Mucosa of descending colon (tissue), 3 donors: ENCODE results near the gene RAB11FIP4. TPM values are rescaled to one million over a fixed set of nuclear protein-coding genes. Genes with fewer than 3 reads are reported as not detected.
A peak's percentile ranks its signal among the peaks of the same experiment; 100 is the strongest.

ENCODE experiments used
- ATAC-seq: fragments of 200-7000 bp; cut with Tn5 transposase; one replicate; pipeline ENCODE4 v1.9.1; 2020; ENCODE audit warnings: mild to moderate bottlenecking, moderate library complexity
- DNase-seq, 3 donors: peaks; one replicate each; pipeline ENCODE4 v3.0.0-alpha.2; 2020
- H3K36me3 ChIP-seq: fragments of 200-600 bp; one replicate; pipeline ENCODE4 v1.8.0; 2021; ENCODE audit warnings: low read depth, mild to moderate bottlenecking
- H3K4me1 ChIP-seq: fragments of 200-600 bp; one replicate; pipeline ENCODE4 v1.8.0; 2021; ENCODE audit warnings: low read depth, mild to moderate bottlenecking
- H3K4me3 ChIP-seq: fragments of 200-600 bp; one replicate; pipeline ENCODE4 v1.8.0; 2021; ENCODE audit warnings: mild to moderate bottlenecking
- H3K9me3 ChIP-seq: fragments of 200-600 bp; one replicate; pipeline ENCODE4 v1.8.0; 2021; ENCODE audit warnings: mild to moderate bottlenecking
- intact Hi-C, 2 donors: fragments of 100-400 bp; cut with DNase I in 1 of 2; cut with micrococcal nuclease in 1 of 2; formaldehyde crosslinking; loops; one replicate each; pipeline versions ENCODE4 v1.11.0 to v1.11.1; 2022; cut with DNase I, micrococcal nuclease
- total RNA-seq, 3 donors: library from RNA; stranded (reverse); fragmentation: NEBNext Ultra II Directional in 2 of 3; extraction: Animal tissue kit (Norgen Biotek cat#: 25700) in 2 of 3; gene quantifications; one replicate each; pipeline versions ENCODE4 v1.2.1 to v1.2.4, GENCODE V29; 2021 to 2023
- TF ChIP-seq, protein P1 (sequence below): fragments of 200-600 bp; IDR thresholded peaks from one replicate; pipeline ENCODE4 v1.8.0; 2022; ENCODE audit warnings: antibody characterized with exemption, mild to moderate bottlenecking
- donor health status: DM: no; HTN: no; CAD: no; lungs with moderate emphysema.
- donor health status: DM: no; HTN: no; CAD: no.
- donor health status: DM: no; HTN: yes; CAD: no.

The RAB11FIP4 gene
- total RNA-seq, 3 donors from 2014 or later: 24.5 to 49.9 (median 40.7) TPM

DNA sequence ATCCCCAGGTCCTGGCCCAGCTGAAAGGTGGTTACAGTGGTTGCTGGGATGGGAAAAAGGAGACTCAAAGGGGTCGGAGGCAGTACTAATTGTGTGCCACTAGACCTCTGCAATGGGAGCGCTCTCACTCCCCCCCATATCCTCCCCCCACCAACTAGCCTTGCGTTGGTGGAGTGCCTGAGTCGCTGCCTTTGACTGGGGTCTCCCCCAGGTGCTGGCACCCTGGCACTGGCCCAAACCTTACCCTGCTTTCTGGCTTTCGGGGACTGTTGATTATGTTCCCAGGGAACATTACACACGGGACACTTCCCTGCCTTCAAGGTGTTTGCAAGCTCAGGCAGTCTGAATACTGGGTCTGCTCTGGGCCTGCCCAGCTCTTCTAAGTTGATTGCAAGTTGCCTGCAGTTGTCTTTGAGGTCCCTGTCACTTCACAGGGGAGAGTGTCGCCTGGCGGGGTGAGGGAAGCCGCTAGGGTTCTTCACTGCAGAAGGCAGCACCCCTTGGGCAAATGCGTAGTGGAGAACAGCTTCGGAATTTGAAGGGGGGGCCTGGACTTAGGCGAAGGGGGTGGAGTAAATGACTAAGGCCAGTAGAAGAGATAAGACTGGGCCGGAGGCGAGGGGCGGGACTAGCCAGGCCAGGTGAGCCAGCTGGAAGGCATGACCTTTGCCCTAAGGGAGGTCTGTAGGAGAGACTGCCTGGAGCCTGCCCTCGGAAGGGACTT is 98.0 kb downstream of the RAB11FIP4 start:
- intact Hi-C loops: no loop called here
- DNase-seq (peak; percentile 88 to 91 (median 90)), ATAC-seq (peak; percentile 60)
- no peak overlapping the region for H3K4me3 ChIP-seq
- TF ChIP-seq, protein P1, sequence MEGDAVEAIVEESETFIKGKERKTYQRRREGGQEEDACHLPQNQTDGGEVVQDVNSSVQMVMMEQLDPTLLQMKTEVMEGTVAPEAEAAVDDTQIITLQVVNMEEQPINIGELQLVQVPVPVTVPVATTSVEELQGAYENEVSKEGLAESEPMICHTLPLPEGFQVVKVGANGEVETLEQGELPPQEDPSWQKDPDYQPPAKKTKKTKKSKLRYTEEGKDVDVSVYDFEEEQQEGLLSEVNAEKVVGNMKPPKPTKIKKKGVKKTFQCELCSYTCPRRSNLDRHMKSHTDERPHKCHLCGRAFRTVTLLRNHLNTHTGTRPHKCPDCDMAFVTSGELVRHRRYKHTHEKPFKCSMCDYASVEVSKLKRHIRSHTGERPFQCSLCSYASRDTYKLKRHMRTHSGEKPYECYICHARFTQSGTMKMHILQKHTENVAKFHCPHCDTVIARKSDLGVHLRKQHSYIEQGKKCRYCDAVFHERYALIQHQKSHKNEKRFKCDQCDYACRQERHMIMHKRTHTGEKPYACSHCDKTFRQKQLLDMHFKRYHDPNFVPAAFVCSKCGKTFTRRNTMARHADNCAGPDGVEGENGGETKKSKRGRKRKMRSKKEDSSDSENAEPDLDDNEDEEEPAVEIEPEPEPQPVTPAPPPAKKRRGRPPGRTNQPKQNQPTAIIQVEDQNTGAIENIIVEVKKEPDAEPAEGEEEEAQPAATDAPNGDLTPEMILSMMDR: no peak
- no peaks in the 10 kb centered on the region for H3K9me3 ChIP-seq
- H3K36me3 ChIP-seq: no peaks in the 10 kb centered on the region
- H3K4me1 ChIP-seq: peaks cover 47% of the 10 kb centered on the region

DNA sequence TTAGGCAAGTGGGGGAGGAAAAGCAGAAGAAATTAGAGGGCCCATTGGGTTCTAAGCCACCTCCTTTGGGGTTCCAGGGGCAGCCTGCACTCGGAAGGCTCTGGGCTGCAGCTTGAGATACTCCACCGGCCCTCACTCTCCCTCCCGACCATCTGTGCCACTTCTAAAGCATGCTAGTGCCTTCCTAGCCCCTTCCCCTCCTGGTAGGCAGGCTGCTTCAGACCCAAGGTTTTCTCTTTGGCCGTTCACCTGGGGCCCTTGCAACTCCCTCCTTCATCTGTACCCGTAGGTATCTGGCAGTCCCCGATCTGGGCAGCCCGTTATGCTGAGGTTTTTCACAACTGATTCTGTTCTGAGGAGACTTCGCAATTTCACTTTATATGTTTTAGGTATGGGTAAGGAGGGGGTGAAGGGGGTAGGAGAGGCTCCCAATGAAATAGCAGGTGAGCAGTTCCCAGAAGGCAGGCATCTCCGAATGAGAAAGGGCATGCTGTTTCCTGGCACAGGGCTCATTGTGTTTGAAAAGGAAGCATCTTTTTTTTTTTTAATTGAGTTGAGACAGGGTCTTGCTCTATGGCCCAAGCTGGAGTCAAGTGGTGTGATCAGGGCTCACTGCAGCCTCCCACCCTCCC is 98.7 kb downstream of the RAB11FIP4 start:
- no peak for DNase-seq
- H3K4me3 ChIP-seq: no peak overlapping the region
- peaks cover 54% of the 10 kb centered on the region for H3K4me1 ChIP-seq
- H3K36me3 ChIP-seq: no peaks in the 10 kb centered on the region
- TF ChIP-seq, protein P1: no peak
- intact Hi-C loops: no loop called here
- H3K9me3 ChIP-seq: no peaks in the 10 kb centered on the region
- ATAC-seq: no peak

DNA sequence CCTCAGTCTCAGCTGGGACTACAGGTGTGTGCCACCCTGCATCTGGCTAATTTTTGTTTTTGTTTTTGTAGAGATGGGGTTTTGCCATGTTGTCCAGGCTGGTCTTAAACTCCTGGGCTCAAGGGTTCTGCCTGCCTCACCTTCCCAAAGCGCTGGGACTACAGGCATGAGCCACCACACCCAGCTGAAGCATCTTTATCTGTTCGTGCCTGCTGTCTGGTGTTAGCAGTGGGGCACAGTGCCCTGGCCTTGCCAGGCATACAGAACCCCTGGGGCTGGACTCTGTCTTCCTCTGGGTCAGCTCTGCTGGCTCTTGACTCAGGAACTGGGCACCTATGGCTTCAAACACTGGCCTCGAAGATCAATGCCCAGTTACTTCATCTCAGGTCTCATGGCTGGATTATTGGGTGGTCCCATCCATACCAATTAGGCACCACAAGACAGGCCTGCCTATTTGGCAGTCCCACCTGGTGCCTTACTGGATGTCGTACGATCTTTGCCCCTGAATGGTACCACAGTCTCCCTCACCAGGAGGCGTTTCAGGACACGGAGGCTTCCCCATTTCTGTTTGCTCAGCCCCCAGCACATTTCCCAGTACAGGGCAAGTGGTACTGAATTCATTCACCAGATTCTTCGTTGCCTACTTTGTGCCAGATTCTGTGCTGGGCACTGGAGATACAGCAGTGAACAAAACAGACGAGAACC is 99.3 kb downstream of the RAB11FIP4 start:
- Histone ChIP-seq H3K4me1 (peaks cover 59% of the 10 kb centered on the region), H3K9me3 (no peaks in the 10 kb centered on the region), H3K4me3 (no peak overlapping the region), H3K36me3 (no peaks in the 10 kb centered on the region)
- ATAC-seq (no peak), DNase-seq (no peak)
- TF ChIP-seq, protein P1: no peak
- intact Hi-C loops: no loop called here

DNA sequence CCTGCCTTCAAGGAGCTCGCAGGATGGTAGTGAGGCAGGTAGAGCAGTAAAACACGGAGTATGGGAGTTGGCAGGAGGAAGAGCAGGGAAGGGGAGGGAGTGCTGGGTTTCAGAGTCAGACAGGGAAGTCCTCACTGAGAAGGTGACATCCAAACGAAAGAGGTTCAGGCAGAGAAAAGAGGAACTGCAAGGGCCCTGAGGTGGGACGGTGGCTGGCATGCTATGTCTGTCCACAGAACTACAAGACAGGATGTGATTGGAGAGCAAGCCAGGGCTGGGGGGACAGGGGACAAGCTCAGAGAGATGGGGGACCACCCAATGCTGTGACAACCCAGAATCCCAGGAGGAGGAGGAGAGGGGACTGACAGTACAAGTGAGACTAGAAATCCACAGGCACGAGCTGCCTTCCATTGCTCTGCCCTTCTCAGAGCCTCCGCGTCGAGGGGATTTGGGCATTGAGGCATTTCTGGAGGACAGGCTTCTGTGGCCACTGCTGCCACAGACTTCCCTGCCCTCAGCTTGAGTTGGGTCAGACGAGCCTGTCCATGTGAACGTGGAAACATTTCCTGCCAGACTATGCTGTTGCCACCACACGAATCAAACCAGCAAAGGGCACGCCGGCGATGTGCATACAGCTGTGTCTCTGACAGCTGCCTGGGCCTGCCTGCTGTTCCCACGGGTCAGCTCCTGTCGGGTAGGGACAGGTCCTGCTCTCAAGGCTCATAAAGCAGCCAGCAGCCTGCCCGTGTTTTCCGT is 100.1 kb downstream of the RAB11FIP4 start:
- DNase-seq (peak in 2 of 3 donors; percentile 40 to 72), ATAC-seq (peak; percentile 2)
- Histone ChIP-seq H3K9me3 (no peaks in the 10 kb centered on the region), H3K4me1 (peaks cover 64% of the 10 kb centered on the region), H3K4me3 (no peak overlapping the region), H3K36me3 (no peaks in the 10 kb centered on the region)
- intact Hi-C loops: no loop called here
- TF ChIP-seq, protein P1: no peak

DNA sequence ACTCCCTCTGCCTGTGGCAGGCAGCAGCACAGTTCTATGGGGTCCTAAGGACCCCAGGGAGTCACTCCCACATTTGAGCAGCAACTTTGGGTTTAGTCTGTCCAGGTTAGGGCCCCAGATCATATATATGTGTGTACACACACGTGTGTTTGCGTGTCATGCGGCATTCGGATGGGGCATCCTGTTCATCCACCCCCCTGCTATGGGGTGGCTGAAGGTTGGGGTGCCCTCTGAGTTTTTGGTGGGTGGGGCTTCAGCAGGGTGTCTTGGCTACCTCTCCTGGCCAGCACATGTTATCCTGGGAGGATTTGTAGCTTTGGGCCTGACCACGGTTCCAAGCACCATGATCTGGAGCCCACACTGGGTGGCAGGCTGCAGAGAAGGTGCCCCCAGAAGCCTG is 100.7 kb downstream of the RAB11FIP4 start:
- no peak overlapping the region for H3K4me3 ChIP-seq
- intact Hi-C loops: no loop called here
- TF ChIP-seq, protein P1: no peak
- ATAC-seq (no peak), DNase-seq (no peak)
- peaks cover 60% of the 10 kb centered on the region for H3K4me1 ChIP-seq
- H3K36me3 ChIP-seq: no peaks in the 10 kb centered on the region
- no peaks in the 10 kb centered on the region for H3K9me3 ChIP-seq
